HepG2 (cell line): ENCODE data around the gene TMEM131. TPM values are rescaled to one million over a fixed set of nuclear protein-coding genes. Genes with fewer than 3 reads are reported as not detected.

Experiments
- ATAC-seq: fragments of 200-7000 bp; cut with Tn5 transposase; 3 replicates; pipeline ENCODE4 v1.9.1; 2020; ENCODE audit warnings: mild to moderate bottlenecking, moderate library complexity
- BruUV-seq: library from RNA; stranded (reverse); fragments of 400-500 nt; replicated peaks from 2 replicates; lab custom pipeline; 2021; lab: Mats Ljungman, UMichigan
- CTCF ChIA-PET: fragments of 300-600 bp; formaldehyde crosslinking; extraction: SDS; loops from one replicate; lab custom pipeline; 2021; ENCODE audit warnings: low total read pairs, inconsistent platforms, low intra/inter-chr PET ratio; lab: Yijun Ruan, JAX
- POLR2A ChIA-PET: fragments of 350-600 bp; sonication (Branson Sonifier 250); formaldehyde crosslinking; loops from one replicate; lab custom pipeline; 2020; ENCODE audit warnings: antibody characterized with exemption, inconsistent platforms; lab: Yijun Ruan, JAX
- DNase-seq: peaks from one replicate; pipeline ENCODE4 v3.0.0-alpha.2; 2015; ENCODE audit warnings: low spot score
- FAIRE-seq: peaks from 3 replicates; lab custom pipeline; 2011; peaks lifted over from hg19 to GRCh38; lab: Jason Lieb, UNC
- H2AFZ ChIP-seq: one replicate; pipeline ENCODE4 v1.6.1; 2011; ENCODE audit warnings: low read length, inconsistent platforms
- H3K27ac ChIP-seq: fragments of 300-600 bp; 3 replicates; pipeline ENCODE4 v1.8.0; 2011; ENCODE audit warnings: mixed run types, mild to moderate bottlenecking, mixed read lengths, low read length, inconsistent platforms; ENCODE audit not compliant: insufficient read depth; ENCODE audit errors: extremely low read length
- H3K27me3 ChIP-seq, 2 experiments: fragments of 200-600 bp in 1 of 2; 2 replicates in 1 of 2; 3 replicates in 1 of 2; pipeline versions ENCODE4 v1.6.0 to v1.8.0; 2011; ENCODE audit warnings: low read length in 2 of 2, mild to moderate bottlenecking in 2 of 2, moderate library complexity in 2 of 2, inconsistent platforms in 1 of 2; ENCODE audit not compliant: insufficient read depth in 2 of 2, control insufficient read depth in 1 of 2
- H3K36me3 ChIP-seq, 2 experiments: fragments of 200-600 bp in 1 of 2; replicated peaks in 1 of 2; 2 replicates in 1 of 2; 3 replicates in 1 of 2; pipeline versions ENCODE4 v1.5.1 to v1.8.0; 2011; ENCODE audit warnings: low read length in 2 of 2, inconsistent platforms in 1 of 2; ENCODE audit not compliant: insufficient read depth in 2 of 2, control insufficient read depth in 1 of 2
- H3K4me1 ChIP-seq: 2 replicates; pipeline ENCODE4 v1.5.1; 2012; ENCODE audit warnings: low read length, inconsistent platforms; ENCODE audit not compliant: insufficient read depth
- H3K4me2 ChIP-seq: 2 replicates; pipeline ENCODE4 v1.6.0; 2011; ENCODE audit warnings: low read depth, low read length, inconsistent platforms
- H3K4me3 ChIP-seq, 3 experiments: fragments of 200-600 bp in 1 of 3; sonication (generic), shearing (Covaris generic) in 1 of 3; replicated peaks in 1 of 3; 2 replicates each; pipeline ENCODE4 v1.5.1; 2011 to 2016; ENCODE audit warnings: low read length in 3 of 3, inconsistent platforms in 2 of 3, low read depth in 2 of 3, mild to moderate bottlenecking in 2 of 3, control low read depth in 1 of 3, mixed read lengths in 1 of 3; ENCODE audit not compliant: insufficient read depth in 1 of 3
- H3K79me2 ChIP-seq: one replicate; pipeline ENCODE4 v1.6.1; 2011; ENCODE audit warnings: low read length, inconsistent platforms; ENCODE audit not compliant: insufficient read depth
- H3K9ac ChIP-seq: 2 replicates; pipeline ENCODE4 v1.6.0; 2011; ENCODE audit warnings: mild to moderate bottlenecking, low read depth, low read length, inconsistent platforms; ENCODE audit not compliant: insufficient read depth
- H3K9me3 ChIP-seq: 2 replicates; pipeline ENCODE4 v1.5.1; 2012; ENCODE audit warnings: mild to moderate bottlenecking, low read length
- H4K20me1 ChIP-seq: 2 replicates; pipeline ENCODE4 v1.6.0; 2011; ENCODE audit warnings: inconsistent platforms, mild to moderate bottlenecking, low read length, moderate library complexity; ENCODE audit not compliant: insufficient read depth
- REL ChIP-seq: sonication (generic); formaldehyde crosslinking; conservative IDR thresholded peaks from 2 replicates; pipeline ENCODE4 v1.8.0; 2022; ENCODE audit warnings: mild to moderate bottlenecking, missing genetic modification reagents, moderate library complexity
- RXRA ChIP-seq: sonication (generic); formaldehyde crosslinking; IDR thresholded peaks from 2 replicates; pipeline ENCODE4 v1.5.1; 2020; ENCODE audit warnings: missing genetic modification reagents
- ZNF282 ChIP-seq: fragments of 450-650 bp; IDR thresholded peaks from 2 replicates; pipeline ENCODE4 v1.6.1; 2018; ENCODE audit not compliant: partially characterized antibody
- ZNF720 ChIP-seq: sonication (generic); formaldehyde crosslinking; IDR thresholded peaks from 2 replicates; pipeline ENCODE4 v1.4.0; 2020; ENCODE audit warnings: missing genetic modification reagents
- WGBS: methylation state at CpG from one replicate; pipeline ENCODE4 v1.1.6; 2017; ENCODE audit warnings: low lambda C conversion rate; 5-methylcytosine and 5-hydroxymethylcytosine counted together
- in situ Hi-C: cut with HindIII; loops from 2 replicates; pipeline ENCODE4 v1.10.0; 2017; ENCODE audit warnings: low pct_unique_long_range_greater_than_20kb; ENCODE audit not compliant: extremely low pct_ligation_motif_present
- intact Hi-C: fragments of 100-400 bp; cut with micrococcal nuclease; formaldehyde crosslinking; loops from one replicate; pipeline ENCODE4 v1.10.0; 2022; ENCODE audit not compliant: unreplicated experiment
- polyA plus RNA-seq, 8 experiments: library from polyadenylated mRNA; depleted of rRNA in 3 of 8; stranded (reverse) in 7 of 8; unstranded in 1 of 8; fragments of >200 nt; fragmentation: Illumina TruSeq in 4 of 8; extraction: Trizol in 4 of 8; gene quantifications; 2 replicates each; pipeline versions ENCODE4 v1.2.1 to v1.2.3, GENCODE V29; 2011 to 2016; ENCODE audit warnings: low read depth in 4 of 8, missing spikeins in 1 of 8, mixed read lengths in 1 of 8; ENCODE audit not compliant: insufficient read depth in 1 of 8
- total RNA-seq, 5 experiments: library from RNA; depleted of rRNA; stranded (reverse); fragments of >200 nt; fragmentation: Illumina TruSeq; extraction: Trizol; gene quantifications; 2 replicates each; pipeline ENCODE4 v1.2.3, GENCODE V29; 2016; ENCODE audit warnings: low read depth in 1 of 5

Gene TMEM131
- total and polyA plus RNA-seq, 2 of the 13 experiments (the other 11 are each of a cell fraction or from before 2014, with no cell fraction given), result 17.9 to 19.5 TPM

DNA sequence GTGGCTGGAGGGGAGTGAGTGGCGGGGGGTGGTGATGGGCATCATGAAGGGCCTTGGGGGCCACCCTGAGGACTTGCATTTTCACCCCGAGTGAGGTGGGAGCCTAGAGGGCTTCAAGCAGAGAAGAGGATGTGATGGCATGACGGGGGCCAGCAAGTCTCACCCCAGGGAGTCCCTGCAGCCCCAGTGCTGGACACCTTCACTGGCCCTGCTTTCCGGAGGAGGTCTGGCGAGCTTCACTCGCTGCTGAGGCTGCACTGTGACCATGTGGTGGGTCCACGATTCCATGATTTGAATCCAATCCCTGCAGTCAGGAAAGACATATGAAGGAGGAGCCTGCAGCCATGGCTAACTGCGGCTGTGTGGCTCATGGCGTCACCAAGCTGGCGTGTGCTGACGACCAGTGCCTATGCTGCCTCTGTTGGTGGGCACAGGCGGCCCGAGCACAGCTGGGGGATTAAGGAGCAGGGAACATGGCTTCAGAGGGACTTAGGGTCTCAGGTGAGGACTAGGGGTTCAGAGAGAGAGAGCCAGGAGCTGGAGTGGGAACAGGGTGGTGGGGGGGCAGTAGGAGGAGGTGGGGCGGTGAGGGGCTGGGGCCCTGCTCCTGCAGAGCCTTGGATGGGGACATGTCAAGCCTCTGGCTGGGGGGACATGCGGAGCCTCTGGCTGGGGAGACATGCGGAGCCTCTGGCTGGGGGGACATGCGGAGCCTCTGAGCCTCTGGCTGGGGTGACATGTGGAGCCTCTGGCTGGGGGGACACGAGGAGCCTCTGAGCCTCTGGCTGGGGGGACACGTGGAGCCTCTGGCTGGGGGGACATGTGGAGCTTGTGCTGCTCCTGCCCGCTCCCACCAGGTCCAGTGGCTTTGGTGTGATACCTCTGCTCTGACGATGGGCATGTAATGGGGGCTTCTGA lies 278.8 kb downstream of the TMEM131 start:
- in situ Hi-C loops (no loop called here), intact Hi-C loops (loop anchor here (10.0 kb wide), 1 partner anchor 548 kb away; no protein-coding TSS in a partner anchor)
- H3K4me2 ChIP-seq, result no peak overlapping the region
- H3K79me2 ChIP-seq, result no peaks in the 10 kb centered on the region
- FAIRE-seq, result no peak
- no peaks in the 10 kb centered on the region for H4K20me1 ChIP-seq
- peaks cover 14% of the 10 kb centered on the region for H3K4me1 ChIP-seq
- H2AFZ ChIP-seq, result no peak overlapping the region
- no peak overlapping the region for H3K27ac ChIP-seq
- no TSS peak for BruUV-seq
- H3K36me3 ChIP-seq, result no peaks in the 10 kb centered on the region
- no peaks in the 10 kb centered on the region for H3K9me3 ChIP-seq
- POLR2A ChIA-PET, result no interaction called here
- ATAC-seq, result no peak
- no peak overlapping the region for H3K9ac ChIP-seq
- peaks cover 0 to 17% of the 10 kb centered on the region in 2 experiments; a peak in 3 of 5 replicates for H3K27me3 ChIP-seq
- CTCF ChIA-PET, result no interaction called here
- 51% methylated on average over 16 of the region's 21 CpGs for WGBS
- no peak overlapping the region for H3K4me3 ChIP-seq
- DNase-seq, result no peak
- no peak for TF ChIP-seq REL (CRISPR knock-in tag)
- 0 out of 2 replicates have a peak, but pooled peaks have one; percentile 22 for TF ChIP-seq RXRA (CRISPR knock-in tag)
- TF ChIP-seq ZNF282, result no peak
- TF ChIP-seq, all 625 proteins: peak for 1

DNA sequence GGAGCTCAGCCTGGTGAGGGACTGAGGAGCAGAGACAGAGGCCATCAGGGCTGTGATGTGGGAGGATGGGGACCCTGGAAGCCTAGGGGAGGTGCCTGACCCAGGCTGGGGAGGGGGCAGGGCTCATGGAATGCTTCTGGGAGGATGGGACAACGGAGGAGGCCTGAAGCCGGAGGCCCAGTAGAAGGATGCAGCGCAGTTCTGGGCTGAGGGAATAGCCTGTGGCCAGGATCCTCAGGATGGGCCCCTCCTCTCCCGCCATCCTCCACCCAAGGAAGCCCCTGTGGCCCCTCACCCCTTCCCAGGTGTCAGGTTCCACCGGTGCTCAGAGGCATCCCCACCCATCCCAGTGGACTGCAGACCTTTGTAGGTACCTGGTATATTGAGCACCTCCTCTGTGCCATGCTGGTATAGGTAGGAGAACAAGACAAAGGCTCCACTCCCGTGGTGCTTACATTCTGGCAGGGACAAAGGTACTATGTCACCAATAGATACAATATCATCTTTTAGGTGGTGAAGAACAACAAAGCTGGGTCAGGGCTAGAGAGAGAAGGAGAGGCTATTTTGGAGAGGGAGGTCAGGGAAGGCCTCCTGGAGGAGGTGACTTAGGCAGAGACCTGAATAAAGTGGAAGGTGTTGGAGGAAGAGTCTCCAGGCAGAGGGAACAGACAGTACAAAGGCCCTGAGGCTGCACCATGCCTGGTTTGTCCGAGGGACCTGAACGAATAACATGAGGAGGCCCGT lies 279.6 kb downstream of the TMEM131 start:
- 33% methylated on average over 9 of the region's 9 CpGs for WGBS
- in situ Hi-C loops, result no loop called here
- FAIRE-seq (no peak), ATAC-seq (no peak), DNase-seq (no peak)
- intact Hi-C loops, result loop anchor here (10.0 kb wide), 1 partner anchor 549 kb away; no protein-coding TSS in a partner anchor
- Histone ChIP-seq H2AFZ (no peak overlapping the region), H3K4me1 (peaks cover 14% of the 10 kb centered on the region), H3K9ac (no peak overlapping the region), H3K27me3 (peaks cover 0 to 25% of the 10 kb centered on the region in 2 experiments; a peak in 4 of 5 replicates), H3K9me3 (no peaks in the 10 kb centered on the region), H3K79me2 (no peaks in the 10 kb centered on the region), H3K4me3 (no peak overlapping the region), H4K20me1 (no peaks in the 10 kb centered on the region), H3K27ac (no peak overlapping the region)
- POLR2A ChIA-PET, result no interaction called here
- no TSS peak for BruUV-seq
- no peak for TF ChIP-seq ZNF720 (CRISPR knock-in tag)
- TF ChIP-seq, all 625 proteins: peak for 0
- Histone ChIP-seq H3K4me2 (no peak overlapping the region), H3K36me3 (no peaks in the 10 kb centered on the region)
- CTCF ChIA-PET, result no interaction called here
